Stimulated activated naive B cell treated with anti-CD40 and anti-IgM and Interleukin-4, amounts not matched to agents 10 μg/mL and 1 μg/mL and 100 μg/mL, for 72 hours (primary cell): ENCODE results near the gene TNFRSF1A.

Source experiments
- ATAC-seq, 2 donors: fragments of 150-1000 bp; cut with Tn5 transposase; replicated peaks; 2 replicates each; pipeline ENCODE4 v1.10.0; 2021; ENCODE audit warnings: moderate library complexity in 1 of 2
- DNase-seq: peaks from one replicate; pipeline ENCODE4 v3.0.0; 2021
- H3K27ac Mint-ChIP-seq: one replicate; pipeline ENCODE4 v1.8.0; 2022; ENCODE audit warnings: mild to moderate bottlenecking, mixed read lengths
- H3K27me3 Mint-ChIP-seq, 2 donors: one replicate each; pipeline ENCODE4 v1.8.0; 2022; ENCODE audit warnings: mixed read lengths in 2 of 2
- H3K36me3 Mint-ChIP-seq, 2 donors: one replicate each; pipeline ENCODE4 v1.8.0; 2022; ENCODE audit warnings: mixed read lengths in 2 of 2, mild to moderate bottlenecking in 1 of 2
- H3K4me1 Mint-ChIP-seq, 2 donors: one replicate each; pipeline ENCODE4 v1.8.0; 2022; ENCODE audit warnings: mixed read lengths in 2 of 2, mild to moderate bottlenecking in 1 of 2
- H3K4me3 Mint-ChIP-seq, 2 donors: one replicate each; pipeline ENCODE4 v1.8.0; 2022; ENCODE audit warnings: mild to moderate bottlenecking in 2 of 2, mixed read lengths in 2 of 2, moderate library complexity in 1 of 2
- H3K9me3 Mint-ChIP-seq, 2 donors: one replicate each; pipeline ENCODE4 v1.8.0; 2022; ENCODE audit warnings: mixed read lengths in 2 of 2, mild to moderate bottlenecking in 1 of 2

Gene TNFRSF1A

DNA sequence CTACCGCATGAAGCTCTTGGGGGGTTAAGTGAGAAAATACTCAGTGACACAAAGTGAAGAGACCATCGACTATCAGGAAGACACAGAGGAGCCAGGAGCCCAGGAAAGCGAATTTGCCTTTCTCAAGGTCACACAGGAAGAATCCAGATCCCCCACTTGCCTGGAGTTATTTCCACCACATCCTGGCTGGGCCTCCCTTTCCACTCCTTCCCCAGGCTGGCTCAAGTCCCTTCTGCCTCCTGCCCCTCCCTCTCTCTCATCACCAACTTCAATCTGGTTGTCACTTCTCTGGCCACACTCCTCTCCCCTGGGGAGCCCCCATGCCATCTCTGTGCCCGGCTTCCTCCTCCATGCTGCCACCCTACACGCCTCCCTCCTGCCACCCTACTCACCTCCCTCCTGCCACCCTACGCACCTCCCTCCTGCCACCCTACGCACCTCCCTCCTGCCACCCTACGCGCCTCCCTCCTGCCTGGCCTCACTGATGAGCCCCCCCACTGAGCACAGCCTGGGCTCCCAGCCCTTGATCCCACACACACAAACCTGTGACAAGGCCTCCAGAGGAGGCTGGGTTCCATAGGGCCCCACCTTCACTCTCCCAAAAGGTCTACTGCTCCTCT, 27.1 kb upstream of the TNFRSF1A start:
- Mint-ChIP-seq H3K4me3 (no peak overlapping the region), H3K27me3 (peaks cover 39 to 40% of the 10 kb centered on the region in 2 donors), H3K9me3 (no peaks in the 10 kb centered on the region), H3K36me3 (no peaks in the 10 kb centered on the region), H3K27ac (peak overlapping the region; percentile 31), H3K4me1 (peaks cover 7 to 21% of the 10 kb centered on the region in 2 donors)
- DNase-seq (no peak), ATAC-seq (no peak)

- peak; percentile 46 to 64 for ATAC-seq
- no peak for DNase-seq
- Mint-ChIP-seq H3K36me3 (no peaks in the 10 kb centered on the region), H3K4me3 (no peak overlapping the region), H3K27ac (peak overlapping the region; percentile 31), H3K4me1 (peaks cover 7 to 21% of the 10 kb centered on the region in 2 donors), H3K27me3 (peaks cover 31 to 33% of the 10 kb centered on the region in 2 donors), H3K9me3 (no peaks in the 10 kb centered on the region)
Observed at GRCh38 chr12:6367969-6368892, 26.4 kb upstream of the TNFRSF1A start.

DNA sequence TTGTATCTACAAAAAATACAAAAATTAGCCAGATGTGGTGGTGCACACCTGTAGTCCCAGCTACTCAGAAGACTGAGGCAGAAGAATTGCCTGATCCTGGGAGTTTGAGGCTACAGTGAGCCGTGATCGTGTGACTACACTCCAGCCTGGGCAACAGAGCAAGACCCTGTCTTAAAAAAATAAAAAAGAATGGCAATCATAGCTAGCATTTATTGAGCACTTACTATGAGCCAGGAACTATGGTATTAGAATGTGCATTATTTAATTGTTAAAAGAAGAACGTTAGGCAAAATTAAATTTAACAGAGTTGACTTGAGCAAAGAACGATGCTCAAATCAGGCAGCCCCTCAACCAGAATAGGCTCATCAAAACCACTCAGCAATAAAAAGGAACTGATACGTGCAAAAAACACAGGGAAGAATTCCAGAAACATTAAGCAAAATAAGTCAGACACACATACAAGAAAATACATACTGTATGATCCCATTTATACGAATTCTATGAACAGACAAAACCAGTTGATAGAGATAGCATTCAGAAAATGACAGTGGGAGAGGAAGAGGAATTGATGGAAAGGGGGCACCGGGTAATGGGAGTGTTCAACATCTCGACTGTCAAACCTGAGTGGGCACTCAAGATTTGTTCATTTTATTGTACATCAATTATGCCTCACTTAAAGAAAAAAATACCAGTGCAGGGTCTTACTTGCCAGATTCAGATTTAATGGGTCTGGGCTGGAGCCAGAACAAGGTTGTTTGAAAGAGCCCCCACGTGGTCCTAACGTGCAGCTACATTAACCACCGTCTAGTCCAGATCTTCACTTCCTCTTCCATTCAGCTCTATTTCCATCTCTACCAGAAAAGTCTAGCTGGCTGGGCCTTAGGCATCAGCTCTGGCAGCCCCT, 25.4 kb upstream of the TNFRSF1A start:
- Mint-ChIP-seq H3K36me3 (no peaks in the 10 kb centered on the region), H3K27me3 (peaks cover 27 to 30% of the 10 kb centered on the region in 2 donors), H3K9me3 (no peaks in the 10 kb centered on the region), H3K27ac (peak overlapping the region; percentile 1), H3K4me3 (no peak overlapping the region), H3K4me1 (peaks cover 7 to 21% of the 10 kb centered on the region in 2 donors)
- peak; percentile 37 for DNase-seq
- peak; percentile 95 for ATAC-seq

DNA sequence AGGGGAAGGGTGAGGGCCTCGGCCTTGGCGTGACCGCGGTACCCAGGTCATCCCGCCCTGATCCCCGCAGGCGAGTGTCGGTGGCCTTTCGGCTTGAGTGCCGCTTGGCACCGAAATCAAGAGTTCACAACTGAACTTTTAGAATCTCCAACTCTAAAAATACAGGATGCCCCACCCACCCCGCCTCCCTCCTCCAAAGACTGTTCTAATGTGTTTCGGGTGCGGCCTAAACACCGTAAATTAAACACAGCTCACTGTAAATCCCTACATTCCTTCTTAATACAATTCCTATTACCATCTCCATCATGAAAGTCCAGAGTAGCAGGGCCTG, 22.1 kb upstream of the TNFRSF1A start:
- Mint-ChIP-seq H3K27me3 (peaks cover 32 to 34% of the 10 kb centered on the region in 2 donors), H3K4me3 (peak overlapping the region in 1 of 2 donors; percentile 76), H3K9me3 (no peaks in the 10 kb centered on the region), H3K4me1 (peaks cover 8 to 16% of the 10 kb centered on the region in 2 donors), H3K27ac (no peak overlapping the region), H3K36me3 (no peaks in the 10 kb centered on the region)
- no peak for ATAC-seq
- DNase-seq = no peak

- H3K27ac Mint-ChIP-seq = no peak overlapping the region
- ATAC-seq = peak; percentile 48 to 54
- peaks cover 32 to 39% of the 10 kb centered on the region in 2 donors for H3K27me3 Mint-ChIP-seq
Observed at GRCh38 chr12:6363330-6364043, 21.6 kb upstream of the TNFRSF1A start.

DNA sequence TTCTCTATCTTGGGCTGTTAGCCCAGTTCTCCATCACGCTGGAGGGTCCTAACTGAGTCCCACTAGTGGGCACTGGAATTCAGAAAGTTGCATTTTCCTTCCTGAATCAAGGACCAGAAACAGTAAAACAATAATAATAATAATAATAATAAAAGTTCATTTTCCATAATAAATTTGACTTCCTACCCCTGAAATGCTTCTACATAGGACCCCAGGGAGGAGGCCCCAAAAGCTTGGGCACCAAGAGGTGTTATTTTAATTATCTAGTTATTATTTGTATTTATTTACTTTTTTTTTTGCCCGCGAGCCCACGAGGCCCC, 21.1 kb upstream of the TNFRSF1A start:
- Mint-ChIP-seq H3K4me1 (peaks cover 8 to 10% of the 10 kb centered on the region in 2 donors), H3K4me3 (peak overlapping the region in 1 of 2 donors; percentile 76), H3K36me3 (no peaks in the 10 kb centered on the region), H3K27ac (no peak overlapping the region), H3K27me3 (peaks cover 36 to 43% of the 10 kb centered on the region in 2 donors), H3K9me3 (no peaks in the 10 kb centered on the region)
- ATAC-seq (no peak), DNase-seq (no peak)

More at GRCh38 chr12:6363330-6364043, 21.6 kb upstream of the TNFRSF1A start:
- Mint-ChIP-seq H3K9me3 (no peaks in the 10 kb centered on the region), H3K36me3 (no peaks in the 10 kb centered on the region), H3K4me3 (peak overlapping the region; percentile 62 to 76), H3K4me1 (peaks cover 8 to 10% of the 10 kb centered on the region in 2 donors)
- no peak for DNase-seq

DNA sequence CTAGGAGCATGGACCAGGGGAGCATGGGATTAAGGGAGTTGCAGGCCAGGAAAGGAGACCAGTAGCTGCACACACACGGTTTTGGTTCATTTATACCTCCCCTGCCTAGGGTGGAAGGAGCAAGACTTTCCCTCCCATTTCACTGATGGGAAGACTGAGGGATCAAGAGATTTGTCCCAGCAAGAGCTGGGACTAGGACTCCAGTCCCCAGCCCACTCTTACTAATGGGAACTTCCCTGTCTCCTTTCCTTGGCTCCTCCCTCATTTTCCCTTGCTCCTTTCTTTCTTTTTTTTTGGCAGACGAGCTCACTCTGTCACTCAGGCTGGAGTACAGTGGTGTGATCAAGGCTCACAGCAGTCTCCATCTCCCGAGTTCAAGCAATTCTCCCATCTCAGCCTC, 20.5 kb upstream of the TNFRSF1A start:
- H3K9me3 Mint-ChIP-seq = no peaks in the 10 kb centered on the region
- H3K4me3 Mint-ChIP-seq = no peak overlapping the region
- DNase-seq (no peak), ATAC-seq (no peak)
- no peaks in the 10 kb centered on the region for H3K36me3 Mint-ChIP-seq
- H3K27ac Mint-ChIP-seq = no peak overlapping the region
- H3K4me1 Mint-ChIP-seq = peaks cover 4 to 5% of the 10 kb centered on the region in 2 donors
- peaks cover 37 to 48% of the 10 kb centered on the region in 2 donors for H3K27me3 Mint-ChIP-seq

DNA sequence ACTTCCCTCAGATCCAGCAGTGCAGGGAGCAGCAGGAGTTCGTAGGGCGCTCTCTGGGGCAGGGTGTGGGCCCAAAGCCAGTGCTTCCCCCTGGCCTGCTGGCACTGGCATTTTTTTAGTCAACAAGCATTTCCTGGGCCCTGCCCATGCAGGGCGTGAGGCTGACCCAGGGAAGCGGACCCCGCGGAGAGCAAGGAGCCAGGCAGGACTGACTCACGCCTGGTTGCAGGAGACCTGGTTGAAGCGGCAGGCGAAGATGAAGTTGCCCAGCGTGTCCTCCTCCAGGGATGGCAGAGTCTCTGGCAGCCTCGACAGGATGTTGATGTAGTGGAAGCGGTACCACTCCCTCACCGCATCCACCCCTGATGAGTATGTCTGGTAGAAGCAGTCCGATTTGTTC, 20.0 kb upstream of the TNFRSF1A start:
- no peaks in the 10 kb centered on the region for H3K36me3 Mint-ChIP-seq

GRCh38 chr12:6360578-6361490, 19.0 kb upstream of the TNFRSF1A start:
- no peaks in the 10 kb centered on the region for H3K36me3 Mint-ChIP-seq
- no peak overlapping the region for H3K27ac Mint-ChIP-seq
- H3K4me1 Mint-ChIP-seq = peaks cover 0 to 2% of the 10 kb centered on the region in 2 donors
- no peak for DNase-seq
- ATAC-seq = no peak
- no peaks in the 10 kb centered on the region for H3K9me3 Mint-ChIP-seq
- H3K27me3 Mint-ChIP-seq = peaks cover 50 to 63% of the 10 kb centered on the region in 2 donors
- H3K4me3 Mint-ChIP-seq = no peak overlapping the region

More for the DNA sequence above, 20.0 kb upstream of the TNFRSF1A start:
- Mint-ChIP-seq H3K27me3 (peaks cover 40 to 53% of the 10 kb centered on the region in 2 donors), H3K4me3 (no peak overlapping the region), H3K9me3 (no peaks in the 10 kb centered on the region), H3K27ac (no peak overlapping the region), H3K4me1 (peaks cover 0 to 2% of the 10 kb centered on the region in 2 donors)
- ATAC-seq (no peak), DNase-seq (no peak)

GRCh38 chr12:6360080-6360571, 18.2 kb upstream of the TNFRSF1A start:
- peaks cover 0 to 2% of the 10 kb centered on the region in 2 donors for H3K4me1 Mint-ChIP-seq
- H3K9me3 Mint-ChIP-seq = no peaks in the 10 kb centered on the region
- no peak overlapping the region for H3K4me3 Mint-ChIP-seq
- peaks cover 57 to 70% of the 10 kb centered on the region in 2 donors for H3K27me3 Mint-ChIP-seq
- no peaks in the 10 kb centered on the region for H3K36me3 Mint-ChIP-seq
- ATAC-seq (peak in 1 of 2 donors; percentile 20), DNase-seq (no peak)
- no peak overlapping the region for H3K27ac Mint-ChIP-seq

GRCh38 chr12:6358881-6359280, 17.0 kb upstream of the TNFRSF1A start:
- ATAC-seq (no peak), DNase-seq (no peak)
- H3K4me1 Mint-ChIP-seq = peaks cover 0 to 2% of the 10 kb centered on the region in 2 donors
- no peaks in the 10 kb centered on the region for H3K36me3 Mint-ChIP-seq
- H3K27ac Mint-ChIP-seq = no peak overlapping the region
- H3K9me3 Mint-ChIP-seq = no peaks in the 10 kb centered on the region
- H3K27me3 Mint-ChIP-seq = peaks cover 63 to 83% of the 10 kb centered on the region in 2 donors
- no peak overlapping the region for H3K4me3 Mint-ChIP-seq

DNA sequence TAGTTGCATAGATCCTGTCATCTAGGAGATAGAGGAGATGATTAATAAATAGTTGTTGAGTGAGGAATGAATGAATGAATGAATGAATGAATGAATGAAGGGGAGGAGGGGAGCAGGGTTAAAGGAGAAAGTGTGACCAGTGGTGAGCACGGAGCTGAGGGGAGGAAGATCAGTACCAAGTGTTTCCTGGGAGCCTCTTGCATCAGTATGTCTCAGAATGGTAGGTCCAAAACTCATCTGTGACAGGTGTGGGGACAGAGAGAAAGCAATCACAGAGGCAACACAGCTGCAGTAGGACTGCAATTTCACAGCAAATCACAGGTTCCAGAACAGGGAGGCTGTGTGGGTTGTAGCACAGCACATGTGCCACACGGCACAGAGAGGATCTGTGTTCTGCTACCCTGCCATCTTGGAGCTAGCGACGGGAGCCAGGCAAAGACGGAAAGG, 14.5 kb upstream of the TNFRSF1A start:
- peaks cover 9 to 11% of the 10 kb centered on the region in 2 donors for H3K4me1 Mint-ChIP-seq
- no peaks in the 10 kb centered on the region for H3K36me3 Mint-ChIP-seq
- H3K27ac Mint-ChIP-seq = no peak overlapping the region
- no peak for DNase-seq
- no peaks in the 10 kb centered on the region for H3K9me3 Mint-ChIP-seq
- H3K27me3 Mint-ChIP-seq = peaks cover 59 to 79% of the 10 kb centered on the region in 2 donors
- ATAC-seq = no peak
- no peak overlapping the region for H3K4me3 Mint-ChIP-seq
